GM23338 (cell line): ENCODE data around the gene GOLGA6D.

Experiments used
- CREB1 ChIP-seq: fragments of 250-450 bp; sonication (Bioruptor Pico); IDR thresholded peaks from 2 replicates; pipeline ENCODE4 v1.5.0; 2020; ENCODE audit warnings: low read depth, mild to moderate bottlenecking, moderate library complexity
- EZH2 ChIP-seq: fragments of 200-600 bp; sonication (generic); IDR thresholded peaks from one replicate; pipeline ENCODE4 v1.8.0; 2017; ENCODE audit warnings: antibody characterized with exemption, mild to moderate bottlenecking, low read depth; ENCODE audit not compliant: unreplicated experiment
- EZH2phosphoT487 ChIP-seq: fragments of 200-600 bp; sonication (generic); IDR thresholded peaks from one replicate; pipeline ENCODE4 v1.8.1; 2018; ENCODE audit warnings: antibody characterized with exemption; ENCODE audit not compliant: unreplicated experiment
- POLR2AphosphoS5 ChIP-seq: IDR thresholded peaks from 2 replicates; pipeline ENCODE4 v1.6.1; 2016; ENCODE audit warnings: antibody characterized with exemption, low read depth
- STAT1 ChIP-seq: IDR thresholded peaks from one replicate; pipeline ENCODE4 v1.6.1; 2016; ENCODE audit warnings: antibody characterized with exemption; ENCODE audit not compliant: unreplicated experiment
- ZNF331 ChIP-seq: fragments of 250-450 bp; sonication (Bioruptor Pico); IDR thresholded peaks from 2 replicates; pipeline ENCODE4 v1.5.0; 2020; ENCODE audit warnings: low read depth, mild to moderate bottlenecking, moderate library complexity
- TF ChIP-seq, protein P1 (sequence below), 2 experiments: fragments of 200-600 bp in 1 of 2; sonication (generic) in 1 of 2; conservative IDR thresholded peaks; 2 replicates each; pipeline versions ENCODE4 v1.5.1 to v1.6.1; 2016 to 2017; ENCODE audit warnings: antibody characterized with exemption in 2 of 2, low read depth in 2 of 2, mild to moderate bottlenecking in 2 of 2, moderate library complexity in 1 of 2
- TF ChIP-seq, protein P2 (sequence below): IDR thresholded peaks from one replicate; pipeline ENCODE4 v1.6.1; 2018; ENCODE audit warnings: antibody characterized with exemption; ENCODE audit not compliant: unreplicated experiment
- TF ChIP-seq, protein P3 (sequence below): IDR thresholded peaks from 2 replicates; pipeline ENCODE4 v1.6.1; 2016; ENCODE audit warnings: antibody characterized with exemption
- TF ChIP-seq, protein P4 (sequence below): fragments of 250-450 bp; sonication (Bioruptor Pico); IDR thresholded peaks from 2 replicates; pipeline ENCODE4 v1.5.0; 2020; ENCODE audit warnings: mild to moderate bottlenecking, moderate library complexity

DNA sequence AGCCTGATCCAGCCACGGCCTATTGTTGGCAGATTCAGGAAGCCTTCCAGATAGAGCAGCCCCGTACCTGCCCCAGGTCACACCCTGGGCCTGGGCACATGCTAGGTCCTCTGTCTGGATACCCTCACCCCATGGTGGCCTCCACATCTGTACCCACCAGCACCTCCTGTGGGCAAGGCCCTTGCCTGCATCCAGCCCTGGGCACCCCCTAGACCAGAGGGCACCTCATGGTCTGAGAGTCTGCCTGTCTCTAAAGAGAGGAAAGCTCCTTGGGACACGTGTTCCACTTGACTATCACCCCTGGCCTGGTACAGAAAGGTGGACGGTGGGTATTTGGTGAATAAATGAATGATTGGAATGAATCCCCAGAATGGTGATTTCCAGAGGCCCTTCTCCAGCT, 44.4 kb downstream of the GOLGA6D start:
- TF ChIP-seq, protein P1, sequence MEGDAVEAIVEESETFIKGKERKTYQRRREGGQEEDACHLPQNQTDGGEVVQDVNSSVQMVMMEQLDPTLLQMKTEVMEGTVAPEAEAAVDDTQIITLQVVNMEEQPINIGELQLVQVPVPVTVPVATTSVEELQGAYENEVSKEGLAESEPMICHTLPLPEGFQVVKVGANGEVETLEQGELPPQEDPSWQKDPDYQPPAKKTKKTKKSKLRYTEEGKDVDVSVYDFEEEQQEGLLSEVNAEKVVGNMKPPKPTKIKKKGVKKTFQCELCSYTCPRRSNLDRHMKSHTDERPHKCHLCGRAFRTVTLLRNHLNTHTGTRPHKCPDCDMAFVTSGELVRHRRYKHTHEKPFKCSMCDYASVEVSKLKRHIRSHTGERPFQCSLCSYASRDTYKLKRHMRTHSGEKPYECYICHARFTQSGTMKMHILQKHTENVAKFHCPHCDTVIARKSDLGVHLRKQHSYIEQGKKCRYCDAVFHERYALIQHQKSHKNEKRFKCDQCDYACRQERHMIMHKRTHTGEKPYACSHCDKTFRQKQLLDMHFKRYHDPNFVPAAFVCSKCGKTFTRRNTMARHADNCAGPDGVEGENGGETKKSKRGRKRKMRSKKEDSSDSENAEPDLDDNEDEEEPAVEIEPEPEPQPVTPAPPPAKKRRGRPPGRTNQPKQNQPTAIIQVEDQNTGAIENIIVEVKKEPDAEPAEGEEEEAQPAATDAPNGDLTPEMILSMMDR (conservative IDR thresholded peaks at IDR 0.05; ENCODE audit: low read depth in 2 of 2): peak; percentile 19 to 38; a peak in 3 of 4 replicates
- TF ChIP-seq EZH2 (no peak), CREB1 (no peak), EZH2phosphoT487 (no peak), POLR2AphosphoS5 (no peak), ZNF331 (CRISPR knock-in tag) (no peak), STAT1 (no peak)
- TF ChIP-seq, protein P2, sequence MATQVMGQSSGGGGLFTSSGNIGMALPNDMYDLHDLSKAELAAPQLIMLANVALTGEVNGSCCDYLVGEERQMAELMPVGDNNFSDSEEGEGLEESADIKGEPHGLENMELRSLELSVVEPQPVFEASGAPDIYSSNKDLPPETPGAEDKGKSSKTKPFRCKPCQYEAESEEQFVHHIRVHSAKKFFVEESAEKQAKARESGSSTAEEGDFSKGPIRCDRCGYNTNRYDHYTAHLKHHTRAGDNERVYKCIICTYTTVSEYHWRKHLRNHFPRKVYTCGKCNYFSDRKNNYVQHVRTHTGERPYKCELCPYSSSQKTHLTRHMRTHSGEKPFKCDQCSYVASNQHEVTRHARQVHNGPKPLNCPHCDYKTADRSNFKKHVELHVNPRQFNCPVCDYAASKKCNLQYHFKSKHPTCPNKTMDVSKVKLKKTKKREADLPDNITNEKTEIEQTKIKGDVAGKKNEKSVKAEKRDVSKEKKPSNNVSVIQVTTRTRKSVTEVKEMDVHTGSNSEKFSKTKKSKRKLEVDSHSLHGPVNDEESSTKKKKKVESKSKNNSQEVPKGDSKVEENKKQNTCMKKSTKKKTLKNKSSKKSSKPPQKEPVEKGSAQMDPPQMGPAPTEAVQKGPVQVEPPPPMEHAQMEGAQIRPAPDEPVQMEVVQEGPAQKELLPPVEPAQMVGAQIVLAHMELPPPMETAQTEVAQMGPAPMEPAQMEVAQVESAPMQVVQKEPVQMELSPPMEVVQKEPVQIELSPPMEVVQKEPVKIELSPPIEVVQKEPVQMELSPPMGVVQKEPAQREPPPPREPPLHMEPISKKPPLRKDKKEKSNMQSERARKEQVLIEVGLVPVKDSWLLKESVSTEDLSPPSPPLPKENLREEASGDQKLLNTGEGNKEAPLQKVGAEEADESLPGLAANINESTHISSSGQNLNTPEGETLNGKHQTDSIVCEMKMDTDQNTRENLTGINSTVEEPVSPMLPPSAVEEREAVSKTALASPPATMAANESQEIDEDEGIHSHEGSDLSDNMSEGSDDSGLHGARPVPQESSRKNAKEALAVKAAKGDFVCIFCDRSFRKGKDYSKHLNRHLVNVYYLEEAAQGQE: no peak
- TF ChIP-seq, protein P3, sequence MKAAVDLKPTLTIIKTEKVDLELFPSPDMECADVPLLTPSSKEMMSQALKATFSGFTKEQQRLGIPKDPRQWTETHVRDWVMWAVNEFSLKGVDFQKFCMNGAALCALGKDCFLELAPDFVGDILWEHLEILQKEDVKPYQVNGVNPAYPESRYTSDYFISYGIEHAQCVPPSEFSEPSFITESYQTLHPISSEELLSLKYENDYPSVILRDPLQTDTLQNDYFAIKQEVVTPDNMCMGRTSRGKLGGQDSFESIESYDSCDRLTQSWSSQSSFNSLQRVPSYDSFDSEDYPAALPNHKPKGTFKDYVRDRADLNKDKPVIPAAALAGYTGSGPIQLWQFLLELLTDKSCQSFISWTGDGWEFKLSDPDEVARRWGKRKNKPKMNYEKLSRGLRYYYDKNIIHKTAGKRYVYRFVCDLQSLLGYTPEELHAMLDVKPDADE: no peak
- TF ChIP-seq, protein P4, sequence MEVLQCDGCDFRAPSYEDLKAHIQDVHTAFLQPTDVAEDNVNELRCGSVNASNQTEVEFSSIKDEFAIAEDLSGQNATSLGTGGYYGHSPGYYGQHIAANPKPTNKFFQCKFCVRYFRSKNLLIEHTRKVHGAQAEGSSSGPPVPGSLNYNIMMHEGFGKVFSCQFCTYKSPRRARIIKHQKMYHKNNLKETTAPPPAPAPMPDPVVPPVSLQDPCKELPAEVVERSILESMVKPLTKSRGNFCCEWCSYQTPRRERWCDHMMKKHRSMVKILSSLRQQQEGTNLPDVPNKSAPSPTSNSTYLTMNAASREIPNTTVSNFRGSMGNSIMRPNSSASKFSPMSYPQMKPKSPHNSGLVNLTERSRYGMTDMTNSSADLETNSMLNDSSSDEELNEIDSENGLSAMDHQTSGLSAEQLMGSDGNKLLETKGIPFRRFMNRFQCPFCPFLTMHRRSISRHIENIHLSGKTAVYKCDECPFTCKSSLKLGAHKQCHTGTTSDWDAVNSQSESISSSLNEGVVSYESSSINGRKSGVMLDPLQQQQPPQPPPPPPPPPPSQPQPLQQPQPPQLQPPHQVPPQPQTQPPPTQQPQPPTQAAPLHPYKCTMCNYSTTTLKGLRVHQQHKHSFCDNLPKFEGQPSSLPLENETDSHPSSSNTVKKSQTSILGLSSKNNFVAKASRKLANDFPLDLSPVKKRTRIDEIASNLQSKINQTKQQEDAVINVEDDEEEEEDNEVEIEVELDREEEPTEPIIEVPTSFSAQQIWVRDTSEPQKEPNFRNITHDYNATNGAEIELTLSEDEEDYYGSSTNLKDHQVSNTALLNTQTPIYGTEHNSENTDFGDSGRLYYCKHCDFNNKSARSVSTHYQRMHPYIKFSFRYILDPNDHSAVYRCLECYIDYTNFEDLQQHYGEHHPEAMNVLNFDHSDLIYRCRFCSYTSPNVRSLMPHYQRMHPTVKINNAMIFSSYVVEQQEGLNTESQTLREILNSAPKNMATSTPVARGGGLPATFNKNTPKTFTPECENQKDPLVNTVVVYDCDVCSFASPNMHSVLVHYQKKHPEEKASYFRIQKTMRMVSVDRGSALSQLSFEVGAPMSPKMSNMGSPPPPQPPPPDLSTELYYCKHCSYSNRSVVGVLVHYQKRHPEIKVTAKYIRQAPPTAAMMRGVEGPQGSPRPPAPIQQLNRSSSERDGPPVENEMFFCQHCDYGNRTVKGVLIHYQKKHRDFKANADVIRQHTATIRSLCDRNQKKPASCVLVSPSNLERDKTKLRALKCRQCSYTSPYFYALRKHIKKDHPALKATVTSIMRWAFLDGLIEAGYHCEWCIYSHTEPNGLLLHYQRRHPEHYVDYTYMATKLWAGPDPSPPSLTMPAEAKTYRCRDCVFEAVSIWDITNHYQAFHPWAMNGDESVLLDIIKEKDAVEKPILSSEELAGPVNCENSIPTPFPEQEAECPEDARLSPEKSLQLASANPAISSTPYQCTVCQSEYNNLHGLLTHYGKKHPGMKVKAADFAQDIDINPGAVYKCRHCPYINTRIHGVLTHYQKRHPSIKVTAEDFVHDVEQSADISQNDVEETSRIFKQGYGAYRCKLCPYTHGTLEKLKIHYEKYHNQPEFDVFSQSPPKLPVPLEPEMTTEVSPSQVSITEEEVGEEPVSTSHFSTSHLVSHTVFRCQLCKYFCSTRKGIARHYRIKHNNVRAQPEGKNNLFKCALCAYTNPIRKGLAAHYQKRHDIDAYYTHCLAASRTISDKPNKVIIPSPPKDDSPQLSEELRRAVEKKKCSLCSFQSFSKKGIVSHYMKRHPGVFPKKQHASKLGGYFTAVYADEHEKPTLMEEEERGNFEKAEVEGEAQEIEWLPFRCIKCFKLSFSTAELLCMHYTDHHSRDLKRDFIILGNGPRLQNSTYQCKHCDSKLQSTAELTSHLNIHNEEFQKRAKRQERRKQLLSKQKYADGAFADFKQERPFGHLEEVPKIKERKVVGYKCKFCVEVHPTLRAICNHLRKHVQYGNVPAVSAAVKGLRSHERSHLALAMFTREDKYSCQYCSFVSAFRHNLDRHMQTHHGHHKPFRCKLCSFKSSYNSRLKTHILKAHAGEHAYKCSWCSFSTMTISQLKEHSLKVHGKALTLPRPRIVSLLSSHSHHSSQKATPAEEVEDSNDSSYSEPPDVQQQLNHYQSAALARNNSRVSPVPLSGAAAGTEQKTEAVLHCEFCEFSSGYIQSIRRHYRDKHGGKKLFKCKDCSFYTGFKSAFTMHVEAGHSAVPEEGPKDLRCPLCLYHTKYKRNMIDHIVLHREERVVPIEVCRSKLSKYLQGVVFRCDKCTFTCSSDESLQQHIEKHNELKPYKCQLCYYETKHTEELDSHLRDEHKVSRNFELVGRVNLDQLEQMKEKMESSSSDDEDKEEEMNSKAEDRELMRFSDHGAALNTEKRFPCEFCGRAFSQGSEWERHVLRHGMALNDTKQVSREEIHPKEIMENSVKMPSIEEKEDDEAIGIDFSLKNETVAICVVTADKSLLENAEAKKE: no peak
